Endometrium (tissue), 2 donors: ENCODE data around the gene TRAPPC1.

Experiments used
- FAIRE-seq: peaks from 2 replicates; lab custom pipeline; 2012; peaks lifted over from hg19 to GRCh38; lab: Jason Lieb, UNC
- donor health status: control.
- donor health status: control.

TRAPPC1 gene

DNA sequence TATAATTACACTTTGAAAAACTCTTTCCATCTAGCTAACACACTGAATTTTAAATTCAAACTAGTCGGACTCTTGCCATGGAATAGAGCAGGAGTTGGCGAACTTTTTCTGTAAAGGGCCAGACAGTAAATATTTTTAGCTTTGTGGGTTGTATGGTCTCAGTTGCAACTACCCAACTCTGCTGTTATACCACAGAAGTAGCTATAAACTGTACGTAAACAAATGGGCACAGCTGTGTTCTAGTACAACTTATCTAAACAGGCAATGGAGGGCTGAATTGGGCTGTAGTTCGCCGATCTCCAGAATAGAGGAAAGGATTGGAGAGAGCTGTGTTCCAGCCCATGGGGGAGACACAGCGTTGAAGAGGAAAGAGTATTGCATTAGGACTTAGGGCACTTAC is 9.0 kb upstream of the TRAPPC1 start:
- no peak for FAIRE-seq

- FAIRE-seq = no peak
Measured at GRCh38 chr17:7940034-7940433, 8.3 kb upstream of the TRAPPC1 start.

GRCh38 chr17:7935859-7936258 is 4.1 kb upstream of the TRAPPC1 start:
- no peak for FAIRE-seq

GRCh38 chr17:7932949-7933348 is 1.2 kb upstream of the TRAPPC1 start:
- FAIRE-seq = no peak

- FAIRE-seq = no peak
Measured at GRCh38 chr17:7932483-7932891, 741 bp upstream of the TRAPPC1 start.

GRCh38 chr17:7930841-7931631 is 710 bp downstream of the TRAPPC1 start:
- FAIRE-seq = no peak

GRCh38 chr17:7929158-7930023 is 2.4 kb downstream of the TRAPPC1 start, which contains the start of gene KCNAB3:
Gene KCNAB3 (minus strand): TSS chr17:7929856. CDS start chr17:7929435, 421 bp downstream.
- no peak for FAIRE-seq

- FAIRE-seq = no peak
Measured at GRCh38 chr17:7927596-7927995, 4.2 kb downstream of the TRAPPC1 start.

DNA sequence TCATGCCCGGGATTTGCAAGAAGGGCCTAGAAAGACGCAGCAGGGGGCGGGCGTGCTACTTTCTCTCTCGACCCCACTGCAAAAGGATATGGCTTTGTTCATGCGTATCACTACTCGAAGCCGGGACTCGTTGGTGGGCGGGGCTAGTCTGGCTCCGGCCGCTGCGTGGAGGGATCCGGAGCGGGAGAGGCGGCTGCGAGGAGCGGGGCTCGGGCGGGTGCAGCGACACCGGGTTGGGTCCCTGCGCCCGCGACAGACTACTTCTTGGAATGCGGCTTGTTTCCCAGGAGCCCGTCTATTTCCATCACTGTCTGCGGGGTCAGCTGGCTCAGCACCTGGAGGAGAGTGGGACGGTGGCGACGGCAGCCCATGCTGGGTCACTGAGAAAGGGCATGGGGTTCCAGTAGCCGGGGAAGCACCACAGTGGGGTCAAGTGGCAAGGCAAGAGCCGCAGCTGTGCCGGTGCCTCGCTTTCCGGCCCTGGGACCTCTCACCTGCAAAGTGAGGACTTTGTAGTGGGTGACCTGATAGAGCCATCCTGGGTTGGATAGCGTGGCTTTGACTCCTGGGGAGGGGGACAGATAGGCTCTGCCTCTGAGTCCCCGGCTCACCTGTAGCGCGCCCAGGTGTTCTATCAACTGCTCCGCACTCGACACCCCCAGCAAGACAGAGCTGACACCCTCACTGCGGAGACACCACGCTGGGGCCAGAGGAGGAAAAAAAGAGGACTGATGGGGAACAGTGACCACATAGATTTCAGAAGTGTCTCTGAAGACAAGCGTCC is 8.7 kb downstream of the TRAPPC1 start:
- no peak for FAIRE-seq

- FAIRE-seq = no peak
Measured at GRCh38 chr17:7922269-7922844, 9.4 kb downstream of the TRAPPC1 start.

DNA sequence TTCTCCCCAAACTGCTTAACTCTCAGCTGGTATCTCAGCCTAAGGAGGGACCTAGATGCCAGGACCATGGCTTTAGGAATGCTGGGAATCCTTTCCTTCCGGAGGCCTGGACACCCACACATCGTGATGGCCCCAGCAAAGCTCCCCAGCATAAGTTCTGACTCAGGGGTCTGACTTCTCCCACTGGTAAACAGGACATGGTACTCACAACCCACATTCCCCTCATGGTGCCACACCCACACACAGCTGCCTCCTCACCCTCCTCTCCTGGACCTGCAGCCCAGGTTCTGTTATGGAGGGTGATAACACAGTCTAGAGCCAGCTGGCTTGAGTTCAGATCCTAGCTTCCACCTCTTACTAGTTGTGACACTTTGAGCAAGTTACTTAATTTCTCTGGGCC is 14.9 kb downstream of the TRAPPC1 start:
- FAIRE-seq = no peak

DNA sequence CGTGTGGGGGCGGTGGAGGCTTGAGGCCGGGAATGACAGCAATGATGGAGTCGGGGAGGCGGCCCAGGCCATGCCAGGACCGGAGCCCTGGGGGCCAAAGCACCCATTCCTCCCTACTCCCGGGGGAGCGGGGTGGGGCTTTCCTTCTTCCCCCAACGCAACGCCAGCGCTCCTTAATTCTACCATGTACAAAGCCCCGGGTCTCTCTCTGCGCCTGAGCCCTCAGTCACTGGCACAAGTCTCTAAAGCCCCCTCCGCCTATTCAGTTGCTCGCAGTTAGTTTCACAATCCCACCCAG is 15.4 kb downstream of the TRAPPC1 start:
- no peak for FAIRE-seq

GRCh38 chr17:7915611-7916384 is 15.9 kb downstream of the TRAPPC1 start, which contains the start of gene RNF227:
Gene RNF227 (minus strand): TSS chr17:7916289. CDS start chr17:7916195, 94 bp downstream.
- no peak for FAIRE-seq

- FAIRE-seq = no peak
Measured at GRCh38 chr17:7915179-7915610, 16.6 kb downstream of the TRAPPC1 start.

DNA sequence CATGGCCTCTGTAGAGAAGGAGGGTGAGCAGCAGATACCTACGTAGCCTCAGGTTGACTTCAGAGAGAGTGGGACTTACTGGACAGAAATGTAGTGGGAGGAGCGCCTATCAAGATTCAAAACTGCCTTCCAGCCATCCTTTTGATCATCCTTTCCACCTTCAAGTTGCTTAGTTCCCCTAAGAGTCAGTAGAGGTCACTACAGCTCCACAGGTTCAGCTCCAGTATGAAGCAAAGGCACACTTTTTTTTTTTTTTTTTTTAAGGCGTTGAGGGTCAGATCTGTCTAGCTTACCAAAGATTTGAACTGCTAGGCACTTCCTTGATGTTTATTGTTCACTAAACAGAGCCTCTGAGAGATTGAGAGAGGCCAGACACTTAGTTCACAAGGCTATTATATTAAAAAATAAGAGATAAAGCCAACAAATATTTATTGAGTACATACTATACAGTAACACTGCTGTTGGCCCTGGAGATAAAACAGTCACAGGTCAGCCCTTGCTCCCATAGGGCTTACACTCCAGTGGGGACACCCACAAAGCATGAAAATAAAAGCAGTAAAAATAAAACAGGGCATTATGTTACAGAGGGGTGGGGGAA is 18.7 kb downstream of the TRAPPC1 start:
- peak; percentile 65 for FAIRE-seq

- FAIRE-seq = no peak
Measured at GRCh38 chr17:7911116-7911515, 20.6 kb downstream of the TRAPPC1 start.

GRCh38 chr17:7910711-7911110 is 21.0 kb downstream of the TRAPPC1 start:
- FAIRE-seq = no peak

DNA sequence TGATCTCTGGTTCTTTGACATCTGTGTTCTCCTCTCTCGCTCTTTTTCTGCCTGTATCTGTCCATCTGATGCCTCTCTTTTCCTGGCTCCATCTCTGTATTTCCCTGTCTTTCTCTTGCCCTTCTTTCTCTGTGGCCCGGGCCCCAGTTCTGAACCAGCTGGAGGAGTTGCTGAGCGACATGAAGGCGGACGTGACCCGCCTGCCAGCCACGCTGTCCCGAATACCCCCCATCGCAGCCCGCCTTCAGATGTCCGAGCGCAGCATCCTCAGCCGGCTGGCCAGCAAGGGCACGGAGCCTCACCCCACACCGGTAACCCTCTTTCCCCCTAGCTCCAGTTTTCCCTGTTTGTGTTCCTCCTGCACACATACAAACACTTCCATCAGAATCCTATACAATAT is 21.5 kb downstream of the TRAPPC1 start:
- FAIRE-seq = no peak

DNA sequence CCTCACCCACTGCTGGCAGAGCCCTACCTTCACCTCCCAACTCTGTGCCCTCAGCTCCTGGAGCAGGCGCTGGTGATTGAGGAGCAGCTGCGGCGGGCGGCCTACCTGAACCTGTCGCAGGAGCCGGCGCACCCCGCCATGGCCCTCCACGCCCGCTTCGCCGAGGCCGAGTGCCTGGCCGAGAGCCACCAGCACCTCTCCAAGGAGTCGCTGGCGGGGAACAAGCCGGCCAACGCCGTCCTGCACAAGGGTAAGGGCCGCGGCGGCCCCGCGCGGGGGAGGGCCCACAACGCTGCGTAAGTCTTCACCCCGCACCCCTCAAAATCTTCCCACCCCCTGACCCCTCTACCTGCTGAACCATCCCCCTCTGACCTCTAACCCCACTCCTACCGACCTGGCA is 22.7 kb downstream of the TRAPPC1 start:
- FAIRE-seq = no peak

DNA sequence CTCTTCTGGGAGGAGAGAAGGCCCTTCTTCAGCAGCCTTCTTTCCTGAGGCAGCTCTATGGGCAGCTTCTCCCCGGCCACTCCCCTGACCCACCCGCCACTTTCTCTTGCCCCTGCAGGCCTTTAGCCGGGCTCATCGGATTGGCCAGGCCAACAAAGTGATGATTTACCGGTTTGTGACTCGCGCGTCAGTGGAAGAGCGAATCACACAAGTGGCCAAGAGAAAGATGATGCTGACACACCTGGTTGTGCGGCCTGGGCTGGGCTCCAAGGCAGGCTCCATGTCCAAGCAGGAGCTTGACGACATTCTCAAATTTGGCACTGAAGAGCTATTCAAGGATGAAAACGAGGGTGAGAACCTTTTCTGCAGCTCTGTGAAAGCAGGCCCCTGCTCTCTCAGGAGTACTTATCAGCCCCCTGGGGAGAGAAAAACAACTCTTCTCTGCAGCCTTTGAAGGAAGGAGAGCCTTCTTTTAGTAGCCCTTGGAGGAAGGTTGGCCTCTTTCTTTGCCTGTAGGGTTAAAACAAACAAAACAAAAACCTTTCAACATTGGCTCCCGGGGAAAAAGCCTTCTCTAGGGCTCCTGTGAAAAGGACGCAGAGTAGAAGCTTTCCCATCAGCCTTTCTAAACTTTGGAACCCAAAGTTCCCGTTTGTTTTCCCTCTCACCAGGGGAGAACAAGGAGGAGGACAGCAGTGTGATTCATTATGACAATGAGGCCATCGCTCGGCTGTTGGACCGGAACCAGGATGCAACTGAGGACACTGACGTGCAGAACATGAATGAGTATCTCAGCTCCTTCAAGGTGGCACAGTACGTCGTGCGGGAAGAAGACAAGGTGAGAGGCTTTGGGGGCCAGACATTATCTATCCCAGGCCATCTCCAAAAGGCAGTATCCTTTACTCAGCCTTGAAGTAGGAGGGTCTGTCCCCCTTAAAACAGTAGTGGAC is 28.3 kb downstream of the TRAPPC1 start:
- FAIRE-seq = no peak
